ENCODE results near the gene ITCH.
A peak's percentile ranks its signal among the peaks of the same experiment; 100 is the strongest.
"Not testable (repeated sequence)": the region's sequence is repeated elsewhere in the genome, so short reads cannot be mapped to it uniquely, and the experiment has no call there.

Gene ITCH

GRCh38 chr20:34363062-34363464 lies at the start of gene ITCH:
Gene ITCH (plus strand): TSS chr20:34363273. CDS start chr20:34393812, 30,539 bp downstream.
- DNase-seq (ENCODE audit: extremely low read depth in 1 of 2, low read depth in 1 of 2) = peak; percentile 87 to 92

GRCh38 chr20:34315236-34315635 lies 47.8 kb upstream of the ITCH start:
- no peak for DNase-seq (ENCODE audit: extremely low read depth in 1 of 2, low read depth in 1 of 2)

- no peak for DNase-seq (ENCODE audit: extremely low read depth in 1 of 2, low read depth in 1 of 2)
Measured at GRCh38 chr20:34316196-34316814, 46.8 kb upstream of the ITCH start.

- no peak for DNase-seq (ENCODE audit: extremely low read depth in 1 of 2, low read depth in 1 of 2)
Measured at GRCh38 chr20:34318609-34319443, 44.2 kb upstream of the ITCH start.

- DNase-seq (ENCODE audit: extremely low read depth in 1 of 2, low read depth in 1 of 2) = no peak
Measured at GRCh38 chr20:34320861-34321260, 42.2 kb upstream of the ITCH start.

- DNase-seq (ENCODE audit: extremely low read depth in 1 of 2, low read depth in 1 of 2) = no peak
Measured at GRCh38 chr20:34322267-34323105, 40.6 kb upstream of the ITCH start.

- no peak for DNase-seq (ENCODE audit: extremely low read depth in 1 of 2, low read depth in 1 of 2)
Measured at GRCh38 chr20:34324541-34324940, 38.5 kb upstream of the ITCH start.

- not testable (repeated sequence) for DNase-seq (ENCODE audit: extremely low read depth in 1 of 2, low read depth in 1 of 2)
Measured at GRCh38 chr20:34328207-34328606, 34.9 kb upstream of the ITCH start.

- DNase-seq (ENCODE audit: extremely low read depth in 1 of 2, low read depth in 1 of 2) = no peak
Measured at GRCh38 chr20:34328928-34329677, 34.0 kb upstream of the ITCH start.

GRCh38 chr20:34330861-34331544 lies 32.1 kb upstream of the ITCH start:
- not testable (repeated sequence) for DNase-seq (ENCODE audit: extremely low read depth in 1 of 2, low read depth in 1 of 2)

GRCh38 chr20:34331838-34332237 lies 31.2 kb upstream of the ITCH start:
- DNase-seq (ENCODE audit: extremely low read depth in 1 of 2, low read depth in 1 of 2) = no peak

- no peak for DNase-seq (ENCODE audit: extremely low read depth in 1 of 2, low read depth in 1 of 2)
Measured at GRCh38 chr20:34332262-34332920, 30.7 kb upstream of the ITCH start.

GRCh38 chr20:34333786-34334185 lies 29.3 kb upstream of the ITCH start:
- DNase-seq (ENCODE audit: extremely low read depth in 1 of 2, low read depth in 1 of 2) = no peak

- DNase-seq (ENCODE audit: extremely low read depth in 1 of 2, low read depth in 1 of 2) = no peak
Measured at GRCh38 chr20:34334654-34335407, 28.2 kb upstream of the ITCH start.

- no peak for DNase-seq (ENCODE audit: extremely low read depth in 1 of 2, low read depth in 1 of 2)
Measured at GRCh38 chr20:34337544-34337943, 25.5 kb upstream of the ITCH start.

GRCh38 chr20:34337982-34338726 lies 24.9 kb upstream of the ITCH start:
- DNase-seq (ENCODE audit: extremely low read depth in 1 of 2, low read depth in 1 of 2) = no peak

GRCh38 chr20:34340726-34341125 lies 22.3 kb upstream of the ITCH start:
- not testable (repeated sequence) for DNase-seq (ENCODE audit: extremely low read depth in 1 of 2, low read depth in 1 of 2)

GRCh38 chr20:34341199-34341598 lies 21.9 kb upstream of the ITCH start:
- DNase-seq (ENCODE audit: extremely low read depth in 1 of 2, low read depth in 1 of 2) = not testable (repeated sequence)
